LNCaP clone FGC (cell line): Measurements from ENCODE around the gene MIA2.
"Not testable (repeated sequence)": the region's sequence is repeated elsewhere in the genome, so short reads cannot be mapped to it uniquely, and the experiment has no call there.

Experiments
- DNase-seq: peaks from one replicate; pipeline ENCODE4 v3.0.0-alpha.2; 2011; ENCODE audit warnings: low read depth
- H3K4me3 ChIP-seq: 2 replicates; pipeline ENCODE4 v1.5.1; 2011; ENCODE audit warnings: mild to moderate bottlenecking, low read depth, low read length, control low read depth
- CTCF ChIP-seq: IDR thresholded peaks from 2 replicates; pipeline ENCODE4 v1.5.1; 2012; ENCODE audit warnings: mild to moderate bottlenecking; ENCODE audit not compliant: control insufficient read depth, insufficient read depth; ENCODE audit errors: extremely low read depth

Gene MIA2

GRCh38 chr14:39228044-39228443 lies 5.7 kb upstream of the MIA2 start:
- H3K4me3 ChIP-seq, result no peak overlapping the region
- no peak for TF ChIP-seq CTCF
- no peak for DNase-seq

GRCh38 chr14:39228509-39229221 lies 5.0 kb upstream of the MIA2 start:
- no peak for TF ChIP-seq CTCF
- no peak for DNase-seq
- H3K4me3 ChIP-seq, result no peak overlapping the region

- TF ChIP-seq CTCF, result no peak
- no peak overlapping the region for H3K4me3 ChIP-seq
- DNase-seq, result no peak
These were observed 4.5 kb upstream of the MIA2 start for GRCh38 chr14:39229222-39229543.

DNA sequence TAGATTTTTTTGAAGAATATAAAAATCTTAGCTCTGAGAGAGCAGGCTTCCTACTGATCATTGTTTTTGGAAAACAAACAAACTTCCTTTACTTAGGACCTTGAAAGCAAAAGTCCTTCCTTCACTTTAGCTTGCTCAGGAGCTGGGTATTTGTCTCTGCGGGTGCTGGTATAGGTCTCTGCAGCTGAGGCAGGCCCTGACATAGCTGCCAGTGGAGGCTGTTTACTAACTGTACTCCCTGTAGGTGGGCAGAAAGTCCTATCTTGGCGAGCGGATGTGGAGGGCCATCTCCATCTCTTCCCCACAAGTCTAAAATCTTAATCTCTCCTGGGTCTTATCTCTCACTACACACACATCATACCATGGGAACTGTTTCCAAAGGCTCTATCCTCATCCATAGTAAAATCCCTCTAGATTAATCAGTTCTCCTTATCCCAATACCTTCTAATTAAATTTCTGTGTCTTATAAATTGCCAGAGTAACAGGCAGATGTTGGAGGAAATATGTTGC lies 4.1 kb upstream of the MIA2 start:
- H3K4me3 ChIP-seq, result no peak overlapping the region
- DNase-seq, result no peak
- TF ChIP-seq CTCF, result no peak

GRCh38 chr14:39230416-39231035 lies 3.2 kb upstream of the MIA2 start:
- no peak for DNase-seq
- no peak overlapping the region for H3K4me3 ChIP-seq
- no peak for TF ChIP-seq CTCF

DNA sequence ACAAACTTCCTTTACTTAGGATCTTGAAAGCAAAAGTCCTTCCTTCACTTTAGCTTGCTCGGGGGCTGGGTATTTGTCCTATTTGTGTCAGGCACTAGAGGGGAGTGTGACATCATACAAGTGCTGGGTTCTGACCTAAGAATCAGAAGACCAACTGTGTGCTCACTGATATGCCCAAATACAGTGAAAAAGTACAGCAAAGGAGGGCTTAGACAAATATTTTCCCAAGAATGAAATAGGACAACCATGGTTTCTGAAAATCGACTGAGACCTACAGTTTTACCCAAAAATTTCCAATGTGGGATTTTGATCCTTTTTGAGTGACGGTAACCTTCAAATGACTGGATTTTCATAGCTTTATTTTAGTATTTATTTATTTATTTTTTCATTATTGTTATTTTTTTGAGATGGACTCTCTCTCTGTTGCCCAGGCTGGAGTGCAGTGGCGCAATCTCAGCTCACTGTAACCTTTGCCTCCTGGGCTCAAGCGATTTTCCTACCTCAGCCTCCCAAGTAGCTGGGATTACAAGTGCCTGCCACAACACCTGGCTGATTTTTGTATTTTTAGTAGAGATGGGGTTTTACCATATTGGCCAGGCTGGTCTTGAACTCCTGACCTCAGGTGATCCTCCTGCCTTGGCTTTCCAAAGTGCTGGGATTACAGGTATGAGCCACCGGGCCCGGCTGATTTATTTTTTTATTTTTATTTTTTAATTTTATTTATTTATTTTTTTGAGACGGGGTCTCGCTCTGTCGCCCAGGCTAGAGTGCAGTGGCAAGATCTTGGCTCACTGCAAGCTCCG lies 1.8 kb upstream of the MIA2 start:
- not testable (repeated sequence) for DNase-seq, H3K4me3 ChIP-seq
- TF ChIP-seq CTCF, result peak; percentile 30; the same call in 1 of the 2 replicates
